HG03439 (cell line): ENCODE data around the gene SHROOM3.

Experiments used
- ATAC-seq: cut with Tn5 transposase; IDR thresholded peaks from one replicate; pipeline ENCODE4 v1.9.1; 2021; ENCODE audit warnings: mild to moderate bottlenecking, moderate library complexity; ENCODE audit not compliant: unreplicated experiment

The SHROOM3 gene

DNA sequence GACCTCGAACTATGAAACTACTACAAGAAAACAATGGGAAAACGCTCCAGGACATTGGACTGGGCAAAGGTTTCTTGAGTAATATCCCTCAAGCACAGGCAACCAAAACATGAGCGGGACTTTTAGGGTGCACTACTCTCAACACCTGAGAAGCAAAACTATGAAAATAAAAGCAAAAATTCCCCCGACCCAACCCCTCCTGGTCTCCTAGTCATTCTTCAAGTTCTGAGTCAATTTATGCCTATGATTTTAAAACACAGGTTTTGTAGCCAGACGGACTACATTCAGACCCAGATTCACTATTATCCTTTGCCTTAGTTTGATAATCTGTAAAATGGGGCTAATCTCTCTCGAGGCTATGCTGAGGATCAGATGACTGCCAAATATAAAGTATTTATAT, 365.9 kb downstream of the SHROOM3 start:
- ATAC-seq, result peak; percentile 59

DNA sequence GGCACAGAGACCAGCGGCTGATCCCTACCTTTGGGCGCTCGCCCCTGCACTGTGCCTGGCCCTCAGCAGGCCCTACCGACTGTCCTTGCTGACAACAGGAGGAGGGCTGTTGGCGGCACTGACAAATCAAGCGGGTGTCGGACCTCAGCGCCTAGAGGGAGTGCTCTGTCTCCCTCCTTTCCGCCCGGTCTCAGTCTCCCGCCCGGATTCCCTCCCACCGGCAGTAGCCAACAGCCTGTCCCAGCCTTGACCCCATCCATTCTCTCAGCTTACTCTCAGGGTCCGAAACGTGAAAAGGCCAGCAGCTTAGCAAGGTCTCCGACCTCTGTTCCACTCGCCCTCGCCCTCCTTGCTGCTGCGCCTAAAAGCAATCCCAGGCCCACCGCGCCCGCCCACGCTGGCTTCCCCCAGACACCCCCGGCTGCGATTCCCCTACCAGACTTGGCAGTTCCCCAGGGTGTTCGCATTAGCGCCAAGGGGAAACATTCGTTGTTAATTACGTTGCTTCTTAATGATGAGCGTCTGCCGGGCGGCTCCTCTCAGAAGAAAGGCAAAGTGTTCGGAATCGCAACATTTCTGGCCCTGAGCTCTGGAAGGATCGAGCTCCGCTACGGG, 366.7 kb downstream of the SHROOM3 start:
- no peak for ATAC-seq

DNA sequence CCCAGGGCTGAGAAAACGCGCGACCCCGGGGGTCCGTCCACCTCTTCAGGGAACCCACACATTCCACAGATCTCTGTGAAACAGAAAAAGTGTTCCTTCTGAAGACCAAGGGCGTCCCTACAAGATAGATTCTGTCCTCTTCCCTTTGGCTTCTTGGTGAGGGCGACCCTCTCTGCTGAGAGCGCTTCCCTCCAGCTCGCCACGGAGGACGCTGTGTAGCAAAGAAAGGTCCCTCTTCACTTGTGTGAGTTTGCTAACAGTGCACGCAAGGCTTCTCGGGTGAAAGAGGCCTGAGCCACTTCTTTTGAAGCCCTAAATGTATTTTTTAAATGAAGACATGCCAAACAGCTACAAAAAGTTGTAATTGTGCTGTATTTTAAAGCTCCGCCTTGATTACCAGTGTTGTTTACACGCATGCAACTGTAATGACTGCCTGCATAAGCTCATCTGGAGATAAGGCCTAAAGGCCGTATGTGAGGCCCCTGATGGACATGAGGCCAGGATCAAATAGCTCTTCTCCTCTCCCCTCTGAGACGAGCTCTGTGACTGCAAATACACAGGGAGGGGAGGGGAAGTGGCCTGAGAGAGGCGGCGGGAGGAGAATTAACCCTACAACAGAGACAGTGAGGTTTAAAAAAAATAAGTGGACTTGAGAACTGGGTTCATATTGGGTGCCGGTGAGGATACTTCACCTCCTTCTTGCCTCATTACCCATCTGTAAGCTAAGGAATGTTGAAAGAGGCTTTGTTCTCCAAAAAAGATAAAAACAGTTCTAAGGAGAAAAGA, 367.4 kb downstream of the SHROOM3 start:
- ATAC-seq, result no peak

DNA sequence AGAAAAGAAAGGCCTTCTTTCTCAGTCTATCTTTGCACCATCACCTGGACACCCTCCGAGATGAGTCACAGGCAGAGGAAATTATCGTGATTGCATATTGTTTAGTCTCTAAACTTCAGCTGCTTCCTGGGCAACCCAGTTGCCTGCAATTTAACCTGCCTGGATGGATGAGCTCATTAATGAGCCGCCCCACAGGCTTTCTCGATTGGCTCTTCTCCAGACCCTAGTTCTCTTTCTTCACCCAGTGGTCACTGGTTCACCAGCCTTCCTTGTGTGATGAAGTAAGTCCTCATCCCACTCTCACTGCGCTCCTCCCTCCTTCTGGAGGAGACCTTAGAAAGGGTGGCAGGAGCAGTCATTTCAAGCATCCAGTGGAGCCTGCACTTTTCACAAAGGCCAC, 368.5 kb downstream of the SHROOM3 start:
- ATAC-seq, result no peak

DNA sequence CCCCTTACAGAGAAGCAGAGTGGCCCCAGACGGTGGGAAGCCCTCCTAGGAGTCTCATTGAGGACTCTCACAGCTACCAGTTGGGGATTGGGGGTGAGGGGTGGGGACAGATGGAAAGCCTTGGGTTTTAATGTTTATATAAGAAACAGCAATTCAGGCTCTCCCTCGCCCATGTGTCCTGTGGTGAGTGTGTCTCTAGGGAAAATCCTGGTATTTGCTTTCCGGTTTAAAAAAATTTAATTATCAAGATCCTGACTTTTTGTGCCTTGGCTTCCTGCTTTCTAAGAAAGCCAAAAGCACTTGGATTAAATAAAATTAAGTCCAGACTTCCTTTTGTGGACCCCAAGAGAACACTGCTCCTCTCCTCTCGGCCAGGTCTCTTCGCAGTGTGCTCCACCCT, 369.1 kb downstream of the SHROOM3 start:
- no peak for ATAC-seq

DNA sequence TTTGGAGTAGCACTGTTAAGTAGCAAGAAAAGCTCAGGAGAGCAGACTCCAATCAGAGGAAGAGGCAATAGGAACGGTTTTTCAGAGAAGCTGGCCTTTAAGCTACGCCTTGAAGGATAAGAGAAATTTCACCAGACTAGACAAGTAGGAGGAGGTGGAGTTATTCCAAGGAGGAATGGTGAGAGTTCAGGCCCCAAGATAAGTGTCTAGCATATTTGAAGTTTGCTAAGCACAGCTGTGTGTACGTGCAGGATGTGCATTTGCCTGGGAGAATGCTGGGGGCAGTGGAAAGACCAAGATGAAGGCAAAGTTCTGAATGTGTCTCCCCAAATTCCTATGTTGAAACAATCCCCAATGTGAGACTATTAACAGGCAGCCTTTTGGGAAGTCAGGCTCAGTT, 371.3 kb downstream of the SHROOM3 start:
- no peak for ATAC-seq

DNA sequence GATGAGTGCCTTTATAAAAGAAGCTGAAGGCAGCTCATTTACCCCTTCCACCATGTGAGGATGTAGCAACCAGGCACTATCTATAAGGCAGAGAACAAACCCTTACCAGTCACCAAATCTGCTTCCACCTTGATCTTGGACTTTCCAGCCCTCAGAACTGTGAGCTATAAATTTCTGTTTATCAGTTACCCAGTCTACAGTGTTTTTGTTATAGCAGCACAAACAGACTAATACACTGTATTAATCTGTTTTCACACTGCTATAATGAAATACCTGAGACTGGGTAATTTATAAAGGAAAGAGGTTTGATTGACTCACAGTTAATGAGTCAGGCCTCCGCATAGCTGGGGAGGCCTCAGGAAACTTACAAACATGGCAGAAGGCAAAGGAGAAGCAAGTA, 371.7 kb downstream of the SHROOM3 start:
- ATAC-seq, result no peak

DNA sequence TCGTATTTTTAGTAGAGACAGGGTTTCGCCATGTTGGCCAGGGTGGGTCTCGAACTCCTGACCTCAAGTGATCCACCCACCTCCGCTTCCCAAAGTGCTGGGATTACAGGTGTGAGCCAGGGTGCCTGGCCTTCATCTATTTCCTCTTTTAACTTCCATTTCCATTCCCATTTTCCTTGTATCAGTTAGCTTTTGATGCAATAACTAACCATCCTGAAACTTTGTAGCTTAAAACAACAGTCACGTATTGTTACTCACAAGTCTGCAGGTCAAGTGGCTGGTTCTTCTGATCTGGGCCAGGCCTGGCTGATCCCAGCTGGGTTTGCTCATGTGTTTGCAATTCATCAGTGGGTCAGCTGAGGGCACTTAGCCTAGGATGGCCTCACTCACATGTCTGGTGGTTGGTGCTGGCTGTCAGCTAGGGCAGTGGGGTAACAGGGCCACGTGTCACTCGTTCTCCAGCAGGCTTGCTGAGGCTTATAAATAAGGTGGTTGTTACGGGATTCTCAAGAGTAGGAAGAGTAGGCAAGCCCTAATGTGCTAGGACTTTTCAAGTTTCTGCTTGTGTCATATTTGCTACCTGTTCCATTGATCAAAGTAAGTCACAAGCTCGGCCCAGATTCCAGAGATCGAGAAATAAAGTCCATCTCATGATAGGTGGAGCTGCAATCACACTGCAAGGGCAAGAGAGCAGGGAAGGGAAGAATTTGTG, 374.7 kb downstream of the SHROOM3 start:
- no peak for ATAC-seq

DNA sequence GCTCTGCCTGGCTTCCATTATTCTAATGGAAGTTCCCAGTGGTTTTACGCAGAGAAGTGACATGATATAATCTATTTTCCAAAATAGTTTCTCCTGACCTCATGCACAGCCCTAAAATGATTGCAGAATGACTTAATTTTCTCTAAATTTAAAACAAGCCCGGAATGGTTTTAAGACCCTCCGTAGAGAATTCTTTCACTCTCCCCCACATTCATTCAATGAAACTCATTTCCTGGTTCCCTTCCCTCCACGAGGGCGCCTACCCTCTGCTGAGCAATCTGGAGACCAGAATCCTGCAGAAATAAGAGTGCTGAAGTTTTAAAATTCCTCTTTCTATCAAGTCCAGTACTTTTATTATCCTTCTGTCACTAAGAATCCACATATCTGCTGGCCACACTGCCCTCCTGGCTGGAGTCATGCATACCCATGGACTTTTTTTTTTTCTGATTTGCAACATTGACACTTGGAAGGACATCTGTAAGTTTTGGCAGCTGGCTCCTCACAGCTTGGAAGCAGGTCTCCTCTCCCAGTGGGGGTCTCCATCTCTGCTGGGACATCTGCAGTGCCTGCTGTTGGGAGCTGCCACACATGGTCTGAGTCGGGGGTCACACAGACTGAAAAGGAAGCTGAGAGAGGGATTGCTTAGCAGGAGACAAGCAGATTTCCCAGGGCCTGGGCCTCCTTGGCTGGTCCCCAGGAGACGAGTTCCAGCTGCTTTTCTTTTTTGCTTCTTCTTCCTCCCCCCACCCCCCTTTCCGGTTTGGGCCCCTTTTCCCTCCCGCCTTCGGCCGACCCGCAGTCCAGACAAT, 376.8 kb downstream of the SHROOM3 start:
- no peak for ATAC-seq

DNA sequence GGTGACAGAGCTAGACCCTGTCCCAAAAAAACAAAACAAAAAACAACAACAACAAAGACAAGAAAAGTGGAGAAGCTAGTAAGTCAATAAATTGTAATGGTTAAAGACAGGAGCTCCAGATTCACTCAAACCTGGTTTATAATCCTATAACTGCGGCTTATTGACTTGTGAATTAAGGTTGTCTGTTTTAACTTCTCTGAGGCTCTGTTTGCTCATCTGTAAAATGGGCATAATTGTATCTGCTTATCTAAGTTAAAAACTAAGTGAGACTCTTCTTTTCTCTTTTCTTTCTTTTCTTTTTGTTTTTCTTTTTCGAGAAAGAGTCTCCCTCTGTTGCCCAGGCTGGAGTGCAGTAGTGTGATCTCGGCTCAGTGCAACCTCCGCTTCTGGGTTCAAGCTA, 378.0 kb downstream of the SHROOM3 start:
- no peak for ATAC-seq

DNA sequence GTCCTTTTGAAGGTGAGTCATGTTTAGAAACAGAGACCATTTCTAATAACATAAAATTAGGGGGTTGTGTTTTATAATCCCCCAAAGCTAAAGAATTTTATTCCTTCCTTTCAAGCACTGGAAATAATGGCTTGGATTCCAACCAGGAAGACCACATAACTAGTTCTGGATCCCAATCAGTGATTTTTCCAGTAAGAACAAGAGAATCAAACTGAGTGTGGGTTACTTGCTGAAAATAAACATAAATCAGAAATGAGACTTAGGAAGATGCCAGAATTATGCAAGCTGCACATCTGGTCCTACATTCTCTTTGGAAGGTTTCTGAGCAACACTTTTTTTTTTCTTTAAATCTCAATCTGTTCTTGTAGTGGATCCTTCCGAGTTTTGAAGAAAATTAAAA, 386.6 kb downstream of the SHROOM3 start:
- no peak for ATAC-seq

DNA sequence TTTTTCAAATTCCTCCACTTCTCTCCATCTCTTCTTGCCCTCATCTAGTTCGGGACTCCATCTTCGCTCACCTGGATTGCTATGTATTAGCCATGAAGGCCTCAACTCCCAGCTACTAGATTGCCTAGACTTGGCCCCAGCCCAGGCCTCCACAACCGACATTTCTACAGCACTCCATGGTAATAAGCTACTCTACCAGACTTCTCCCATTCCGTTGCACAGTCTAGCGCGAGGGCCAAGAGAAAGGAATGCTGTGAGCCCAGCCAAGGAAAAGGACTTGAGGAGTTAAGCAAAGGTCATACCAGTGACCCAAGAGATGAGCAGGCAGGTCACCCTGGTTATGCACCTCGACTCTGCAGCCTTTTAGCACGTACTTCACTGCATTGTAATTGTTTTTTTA, 387.3 kb downstream of the SHROOM3 start:
- no peak for ATAC-seq

DNA sequence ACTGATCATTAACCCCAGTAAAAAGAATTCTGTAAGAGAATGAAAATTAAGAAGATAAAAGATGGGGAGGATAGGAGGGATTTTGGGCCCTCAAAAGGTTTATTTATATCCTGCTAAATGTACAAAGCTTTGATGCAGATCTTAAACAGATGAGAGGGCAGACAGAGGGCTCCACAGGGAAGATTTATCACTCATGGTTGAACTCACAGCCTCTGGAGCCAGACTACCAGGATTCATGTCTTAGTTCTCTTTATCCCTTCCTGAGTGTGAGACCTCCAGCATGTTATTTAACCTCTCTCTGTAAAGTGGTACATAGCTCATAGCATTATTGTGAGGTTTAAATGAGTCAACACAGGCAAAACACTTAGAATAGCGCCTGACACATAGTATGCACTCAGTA, 388.5 kb downstream of the SHROOM3 start:
- no peak for ATAC-seq

DNA sequence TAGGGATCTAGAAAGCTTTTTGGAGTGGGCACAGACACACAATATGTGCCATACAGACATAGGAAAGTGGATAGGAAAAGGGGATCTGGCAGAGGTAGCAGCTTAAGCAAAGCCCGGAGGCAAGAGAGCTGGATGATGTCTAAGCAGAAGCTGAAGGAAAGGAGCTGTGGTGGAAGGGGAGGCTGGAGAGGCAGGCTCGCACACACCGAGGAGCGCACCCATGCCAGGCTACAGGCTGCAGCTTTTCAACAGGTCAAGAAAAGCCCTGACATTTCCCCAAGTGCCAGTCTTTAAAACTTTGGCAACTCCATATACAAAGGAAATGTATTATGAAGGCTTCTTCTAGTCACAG, 395.6 kb downstream of the SHROOM3 start:
- ATAC-seq, result no peak

DNA sequence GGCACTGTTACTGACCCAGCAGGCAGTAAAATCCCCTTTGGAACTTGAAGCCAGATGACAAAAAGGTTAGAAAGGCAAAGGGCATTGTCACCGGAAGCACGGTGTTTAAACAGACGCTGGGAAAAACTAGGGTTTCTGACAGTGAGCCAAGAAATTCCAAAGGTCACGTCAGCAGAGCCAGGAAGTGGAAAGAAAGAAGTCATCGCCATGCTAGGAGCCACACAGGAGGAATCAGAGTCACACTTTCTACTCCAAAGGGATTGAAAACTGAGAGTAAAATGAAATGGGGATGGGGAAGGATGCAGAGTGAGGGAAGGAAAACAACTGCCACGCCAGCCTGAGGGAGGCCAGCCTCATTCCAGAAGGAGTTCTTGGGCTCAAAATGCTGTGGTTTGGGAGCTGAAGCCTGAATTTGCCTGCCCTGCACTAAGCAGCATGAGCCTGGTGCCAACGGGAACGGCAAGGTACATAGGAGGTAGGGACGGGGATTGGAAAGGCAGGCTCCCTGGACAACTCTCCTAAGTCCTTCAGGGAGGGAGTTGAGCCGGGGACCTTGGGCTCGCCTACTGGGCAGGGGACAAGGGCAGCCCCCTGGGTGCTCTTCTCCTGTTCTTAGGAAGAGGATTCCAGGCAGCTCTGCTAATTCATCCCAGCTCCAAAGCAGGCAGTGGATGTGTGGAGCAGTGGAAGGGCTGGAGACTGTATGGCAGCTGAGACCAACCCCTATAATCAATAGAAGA, 396.1 kb downstream of the SHROOM3 start:
- no peak for ATAC-seq

DNA sequence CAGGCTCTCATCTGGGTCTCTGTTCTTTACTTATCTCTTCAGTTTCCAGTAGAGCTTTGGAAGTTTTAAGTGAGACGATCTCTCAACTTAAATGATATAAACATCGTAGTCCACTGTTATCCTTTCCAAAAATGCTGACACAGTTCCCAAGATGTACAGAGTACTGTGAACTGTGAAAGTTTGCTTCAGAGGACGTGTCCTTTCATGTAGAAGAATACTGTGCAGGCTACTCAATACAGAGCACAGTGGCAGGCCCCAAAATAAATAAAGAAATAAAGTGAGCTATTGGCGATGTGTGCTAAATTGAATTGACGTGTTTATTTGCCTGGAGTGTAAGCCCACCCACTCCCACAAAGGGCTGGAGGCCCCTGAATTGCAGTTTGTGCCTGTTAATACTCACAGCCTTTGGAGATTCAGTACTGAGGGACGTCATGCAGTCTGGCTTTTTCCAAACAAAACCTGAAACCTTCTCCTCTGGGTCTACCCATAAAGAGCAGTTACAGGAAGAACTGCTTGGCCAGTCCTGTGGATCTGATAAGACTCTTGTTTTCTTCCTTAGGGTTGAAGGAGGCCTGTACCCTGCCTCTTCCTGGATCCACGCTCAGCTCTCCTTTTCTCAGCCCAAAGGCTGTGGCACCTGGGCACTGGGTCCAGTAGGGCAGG, 396.8 kb downstream of the SHROOM3 start:
- ATAC-seq, result no peak
